ENCODE results near the gene DEDD2.

DEDD2 gene

GRCh38 chr19:42224940-42225717 is 7.7 kb upstream of the DEDD2 start:
- Histone ChIP-seq H3K9me3 (ENCODE audit: severe bottlenecking) (no peaks in the 10 kb centered on the region), H3K27ac (no peak overlapping the region), H3K4me3 (ENCODE audit: low read depth, low read length) (no peak overlapping the region), H3K27me3 (ENCODE audit: insufficient read depth, low read depth, severe bottlenecking) (no peaks in the 10 kb centered on the region), H3K36me3 (peaks cover 39% of the 10 kb centered on the region)
- no peak for DNase-seq
- no peak for TF ChIP-seq CTCF (IDR thresholded peaks at IDR 0.05; ENCODE audit: low read depth, low read length)

GRCh38 chr19:42220751-42221097 is 3.2 kb upstream of the DEDD2 start:
- H3K4me3 ChIP-seq (ENCODE audit: low read depth, low read length) = peak overlapping the region; percentile 97
- DNase-seq = no peak
- no peak for TF ChIP-seq CTCF (IDR thresholded peaks at IDR 0.05; ENCODE audit: low read depth, low read length)
- peaks cover 21% of the 10 kb centered on the region for H3K36me3 ChIP-seq
- peak overlapping the region; percentile 79 for H3K27ac ChIP-seq
- H3K27me3 ChIP-seq (ENCODE audit: insufficient read depth, low read depth, severe bottlenecking) = no peaks in the 10 kb centered on the region
- H3K9me3 ChIP-seq (ENCODE audit: severe bottlenecking) = no peaks in the 10 kb centered on the region

GRCh38 chr19:42219812-42220750 is 2.6 kb upstream of the DEDD2 start, which contains the start of gene ZNF526:
Gene ZNF526 (plus strand): TSS chr19:42220312. CDS start chr19:42224404, 4,092 bp downstream.
- Histone ChIP-seq H3K27ac (peak within 1 kb of the TSS; percentile 79), H3K9me3 (ENCODE audit: severe bottlenecking) (no peaks in the 10 kb centered on the region), H3K4me3 (ENCODE audit: low read depth, low read length) (peak within 1 kb of the TSS; percentile 97), H3K36me3 (peaks cover 24% of the 10 kb centered on the region), H3K27me3 (ENCODE audit: insufficient read depth, low read depth, severe bottlenecking) (no peaks in the 10 kb centered on the region)
- TF ChIP-seq CTCF (IDR thresholded peaks at IDR 0.05; ENCODE audit: low read depth, low read length) = no peak
- DNase-seq = peak; percentile 98

GRCh38 chr19:42216653-42217519 is 591 bp downstream of the DEDD2 start:
- H3K4me3 ChIP-seq (ENCODE audit: low read depth, low read length) = peak overlapping the region; percentile 81
- peak; percentile 53 for DNase-seq
- no peak for TF ChIP-seq CTCF (IDR thresholded peaks at IDR 0.05; ENCODE audit: low read depth, low read length)
- no peaks in the 10 kb centered on the region for H3K27me3 ChIP-seq (ENCODE audit: insufficient read depth, low read depth, severe bottlenecking)
- H3K36me3 ChIP-seq = peaks cover 44% of the 10 kb centered on the region
- H3K27ac ChIP-seq = peak overlapping the region; percentile 67
- H3K9me3 ChIP-seq (ENCODE audit: severe bottlenecking) = no peaks in the 10 kb centered on the region

- peaks cover 56% of the 10 kb centered on the region for H3K36me3 ChIP-seq
- no peak for TF ChIP-seq CTCF (IDR thresholded peaks at IDR 0.05; ENCODE audit: low read depth, low read length)
- H3K9me3 ChIP-seq (ENCODE audit: severe bottlenecking) = no peaks in the 10 kb centered on the region
- no peak for DNase-seq
- no peak overlapping the region for H3K27ac ChIP-seq
- no peaks in the 10 kb centered on the region for H3K27me3 ChIP-seq (ENCODE audit: insufficient read depth, low read depth, severe bottlenecking)
- H3K4me3 ChIP-seq (ENCODE audit: low read depth, low read length) = no peak overlapping the region
Measured at GRCh38 chr19:42214810-42215485, 2.5 kb downstream of the DEDD2 start.
